NCI-H187 treated with DMSO at 0.1 percent for 48 hours (cell line): Measurements from ENCODE around the gene CCSAP.
"Not testable (repeated sequence)": the region's sequence is repeated elsewhere in the genome, so short reads cannot be mapped to it uniquely, and the experiment has no call there.

ENCODE experiments used
- DNase-seq: peaks from one replicate; lab custom pipeline; 2025; lab: John Stamatoyannopoulos, UW

CCSAP gene

GRCh38 chr1:229325853-229326487, 16.9 kb downstream of the CCSAP start:
- no peak for DNase-seq

DNA sequence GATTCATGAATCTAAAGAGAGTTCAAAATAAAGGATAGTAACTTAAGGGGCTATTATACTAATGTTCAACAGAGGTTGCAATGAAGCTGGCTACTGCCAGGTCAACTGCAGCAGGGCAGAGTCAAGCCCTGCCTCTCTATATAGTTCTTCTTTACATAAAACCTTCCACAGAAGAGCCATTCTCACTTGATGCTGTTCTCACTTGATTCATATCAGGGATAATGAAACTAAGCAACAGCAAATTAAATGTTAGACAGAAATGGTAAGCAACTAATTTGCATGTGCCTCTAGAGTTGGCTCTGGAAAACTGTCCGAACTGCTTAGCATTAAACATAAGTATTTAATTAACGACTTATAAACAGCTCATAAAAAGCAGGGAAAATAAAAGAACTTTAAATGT, 17.4 kb downstream of the CCSAP start:
- no peak for DNase-seq

GRCh38 chr1:229323885-229324553, 18.8 kb downstream of the CCSAP start:
- no peak for DNase-seq

DNA sequence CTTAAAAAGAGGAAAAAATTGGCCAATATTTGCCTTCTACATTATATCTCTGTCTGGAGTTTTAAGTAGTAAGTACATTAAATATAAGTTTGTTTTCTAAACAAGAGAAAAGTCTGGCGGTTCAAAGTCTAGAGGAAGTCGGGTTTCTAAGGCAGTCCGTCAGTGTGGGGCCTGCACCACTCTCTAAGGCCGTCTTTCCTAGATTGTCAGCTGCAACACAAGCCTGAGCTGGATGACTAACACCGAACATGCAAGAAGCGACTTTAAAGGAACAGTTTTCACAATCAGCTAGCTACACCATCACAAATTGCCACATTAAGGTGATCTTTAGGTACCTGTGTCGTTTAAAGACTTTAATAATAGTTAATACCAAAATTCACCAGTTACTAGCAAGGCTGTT, 19.6 kb downstream of the CCSAP start:
- DNase-seq: no peak

DNA sequence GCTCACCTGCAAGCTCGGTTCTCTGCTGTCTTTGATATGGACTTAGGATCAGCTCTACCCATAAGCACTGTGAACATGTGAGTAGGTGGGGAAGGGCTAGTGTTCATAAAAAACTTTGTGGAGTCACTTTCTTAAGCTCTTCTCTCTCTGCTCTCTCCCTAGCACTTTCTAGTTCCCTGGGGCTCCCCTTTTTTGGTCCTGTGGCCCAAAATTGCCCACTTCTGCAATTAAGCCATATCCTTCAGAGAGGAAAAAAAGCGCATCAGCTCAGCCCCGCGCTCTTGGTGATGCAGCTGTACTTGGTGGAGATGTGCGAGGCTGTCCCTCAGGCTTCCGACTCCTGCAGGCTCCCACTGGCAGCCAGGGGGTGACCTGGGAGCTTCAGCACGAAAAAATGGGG, 23.4 kb downstream of the CCSAP start:
- DNase-seq: no peak

- no peak for DNase-seq
Measured at GRCh38 chr1:229318056-229318455, 24.8 kb downstream of the CCSAP start.

DNA sequence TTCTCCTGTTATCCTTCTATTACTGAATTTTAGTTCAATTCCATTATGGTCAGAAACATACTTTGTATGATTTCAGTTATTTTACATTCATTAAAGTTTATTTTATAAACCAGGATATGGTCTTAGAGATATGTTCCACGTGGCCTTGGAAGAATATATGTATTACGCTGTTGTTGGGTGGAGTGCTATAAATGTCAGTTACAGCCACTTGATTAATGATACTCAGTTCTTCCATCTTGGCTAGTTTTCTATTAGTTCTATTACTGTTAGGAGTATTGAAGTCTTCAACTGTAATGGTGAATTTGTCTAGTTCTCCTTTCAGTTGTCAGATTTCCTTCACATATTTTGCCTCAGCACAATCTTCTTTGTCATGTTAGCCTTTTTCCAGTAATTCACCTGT, 26.7 kb downstream of the CCSAP start:
- DNase-seq: no peak

- no peak for DNase-seq
Measured at GRCh38 chr1:229310833-229311232, 32.0 kb downstream of the CCSAP start.

- no peak for DNase-seq
Measured at GRCh38 chr1:229309684-229310083, 33.2 kb downstream of the CCSAP start.

- DNase-seq: no peak
Measured at GRCh38 chr1:229309074-229309473, 33.8 kb downstream of the CCSAP start.

DNA sequence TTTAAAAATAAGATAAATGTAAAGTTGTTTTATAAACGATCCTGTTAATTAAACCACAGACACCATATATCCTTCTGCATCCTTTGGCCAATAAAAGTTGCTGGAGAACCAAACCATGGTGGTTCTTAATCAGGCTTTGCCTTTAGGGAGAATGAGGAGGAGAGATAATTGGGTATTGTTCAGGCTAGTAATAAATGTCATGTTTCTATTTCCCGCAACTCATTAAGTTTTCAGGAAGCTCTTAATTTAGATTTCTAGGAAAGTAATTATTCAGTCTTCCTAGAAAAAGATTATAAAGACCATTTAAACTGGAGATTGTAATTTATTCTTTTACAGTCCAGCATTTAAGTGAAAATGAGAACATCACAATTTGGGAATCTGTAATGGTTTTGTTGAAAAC, 37.5 kb downstream of the CCSAP start:
- no peak for DNase-seq

GRCh38 chr1:229303855-229304254, 39.0 kb downstream of the CCSAP start:
- no peak for DNase-seq

GRCh38 chr1:229302740-229303139, 40.1 kb downstream of the CCSAP start:
- no peak for DNase-seq

DNA sequence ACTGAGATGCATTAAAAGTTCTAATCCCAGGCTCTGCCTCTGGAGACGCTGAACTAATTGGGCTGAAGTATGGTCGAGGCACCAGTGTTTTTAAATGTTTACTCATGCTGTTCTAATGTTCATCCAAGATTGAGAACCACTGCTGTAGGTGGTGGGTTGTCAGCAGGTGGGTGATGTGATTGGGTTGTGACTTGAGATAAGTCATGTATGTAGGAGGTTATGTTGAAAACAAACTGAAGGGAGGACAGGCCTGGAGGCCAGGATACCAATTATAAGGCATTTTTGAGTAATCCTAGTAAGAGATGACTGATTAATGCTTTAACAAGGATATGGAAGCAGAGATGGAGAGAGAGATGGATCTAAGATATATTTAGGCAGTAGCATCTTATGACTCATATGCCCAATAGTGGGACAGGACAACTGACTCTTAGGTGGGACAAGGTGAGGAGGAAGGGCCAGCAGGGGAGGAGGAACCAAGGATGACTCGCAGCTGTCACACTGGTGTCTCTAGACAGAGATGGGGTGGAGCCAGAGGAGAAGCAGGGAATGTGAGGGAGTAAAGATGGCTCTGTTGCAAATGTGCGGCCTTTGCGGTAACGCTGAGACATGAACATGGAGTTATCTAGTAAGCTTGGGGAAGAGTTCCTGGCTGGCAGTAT, 42.6 kb downstream of the CCSAP start:
- no peak for DNase-seq

- DNase-seq: no peak
Measured at GRCh38 chr1:229298887-229299503, 43.9 kb downstream of the CCSAP start.

GRCh38 chr1:229298420-229298819, 44.4 kb downstream of the CCSAP start:
- no peak for DNase-seq

- DNase-seq: no peak
Measured at GRCh38 chr1:229297746-229298145, 45.1 kb downstream of the CCSAP start.

DNA sequence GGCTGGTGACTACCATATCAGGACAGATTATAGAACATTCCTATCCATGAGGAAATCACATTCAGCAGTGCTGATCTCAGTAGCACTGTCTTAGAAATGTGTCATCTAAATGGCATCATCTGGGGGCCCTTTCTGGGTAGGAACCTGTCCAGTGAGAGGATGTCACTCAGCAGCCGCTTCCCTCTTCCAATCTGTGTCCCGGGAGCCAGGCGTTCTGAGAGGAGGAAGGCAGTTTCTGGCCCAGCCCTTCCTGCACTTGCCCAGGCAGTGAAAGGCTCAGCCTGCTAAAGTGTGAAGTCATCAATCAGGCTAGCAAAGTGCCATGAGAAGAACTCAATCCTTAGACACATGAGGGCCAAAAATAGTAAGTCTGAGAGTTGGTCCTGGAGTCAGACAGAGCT, 46.3 kb downstream of the CCSAP start:
- no peak for DNase-seq

- DNase-seq: no peak
Measured at GRCh38 chr1:229295745-229296144, 47.1 kb downstream of the CCSAP start.

DNA sequence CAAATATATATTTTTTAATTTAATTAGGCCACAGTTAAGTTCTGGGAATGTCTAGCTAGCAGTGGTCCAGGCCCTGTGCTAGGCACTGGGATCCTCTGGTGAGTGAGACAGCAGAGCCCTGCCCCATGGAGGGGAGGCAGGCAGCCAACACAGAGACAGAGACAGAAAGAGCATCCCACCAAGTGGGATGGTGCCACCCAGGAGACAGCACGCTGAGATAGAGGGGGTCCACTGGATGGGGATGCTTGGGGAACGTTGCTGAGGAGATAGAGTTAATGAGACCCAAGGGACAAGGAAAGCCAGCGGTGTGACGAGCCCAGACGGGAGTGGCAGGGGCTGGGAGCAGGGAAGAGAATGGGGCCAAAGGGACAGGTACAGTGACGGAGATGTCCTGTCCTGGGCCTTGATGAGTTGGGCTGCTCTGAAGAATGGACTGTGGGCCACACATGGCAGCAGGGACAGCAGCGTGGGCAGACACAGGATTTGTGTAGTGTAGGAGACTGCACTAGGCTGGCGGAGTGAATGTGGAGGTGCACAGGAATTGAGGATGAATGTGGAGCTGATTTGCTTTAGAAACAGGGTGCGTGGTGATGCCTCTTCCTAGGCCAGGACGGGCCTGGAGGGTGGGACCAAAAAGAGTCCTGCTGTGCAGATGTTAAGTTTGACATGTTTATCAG, 49.2 kb downstream of the CCSAP start:
- no peak for DNase-seq

GRCh38 chr1:229291686-229292085, 51.2 kb downstream of the CCSAP start:
- not testable (repeated sequence) for DNase-seq

- no peak for DNase-seq
Measured at GRCh38 chr1:229288516-229288915, 54.3 kb downstream of the CCSAP start.
